GM19372 (cell line): ENCODE results near the gene AK5.

Experiments
- ATAC-seq: cut with Tn5 transposase; IDR thresholded peaks from one replicate; pipeline ENCODE4 v1.9.1; 2021; ENCODE audit warnings: mild to moderate bottlenecking, low read depth, moderate library complexity; ENCODE audit not compliant: unreplicated experiment

AK5 gene

GRCh38 chr1:77281491-77282186 lies at the start of gene AK5:
TSS of gene AK5 (plus strand) at chr1:77282019. CDS start at chr1:77282314, 295 bp downstream.
- no peak for ATAC-seq

GRCh38 chr1:77232829-77233228 lies 49.0 kb upstream of the AK5 start:
- no peak for ATAC-seq

GRCh38 chr1:77234096-77234495 lies 47.7 kb upstream of the AK5 start:
- ATAC-seq, result no peak

GRCh38 chr1:77234943-77235342 lies 46.9 kb upstream of the AK5 start:
- ATAC-seq, result no peak

GRCh38 chr1:77238462-77238861 lies 43.4 kb upstream of the AK5 start:
- ATAC-seq, result no peak

- no peak for ATAC-seq
Observed at GRCh38 chr1:77239311-77239710, 42.5 kb upstream of the AK5 start.

GRCh38 chr1:77245830-77246229 lies 36.0 kb upstream of the AK5 start:
- ATAC-seq, result no peak

- no peak for ATAC-seq
Observed at GRCh38 chr1:77250126-77250525, 31.7 kb upstream of the AK5 start.

GRCh38 chr1:77253211-77253610 lies 28.6 kb upstream of the AK5 start:
- ATAC-seq, result no peak

- no peak for ATAC-seq
Observed at GRCh38 chr1:77263708-77264107, 18.1 kb upstream of the AK5 start.

- no peak for ATAC-seq
Observed at GRCh38 chr1:77265180-77265579, 16.6 kb upstream of the AK5 start.

- ATAC-seq, result no peak
Observed at GRCh38 chr1:77267035-77267434, 14.8 kb upstream of the AK5 start.

GRCh38 chr1:77271852-77272580 lies 9.8 kb upstream of the AK5 start:
- ATAC-seq, result no peak

- no peak for ATAC-seq
Observed at GRCh38 chr1:77273891-77274290, 7.9 kb upstream of the AK5 start.

- ATAC-seq, result no peak
Observed at GRCh38 chr1:77275194-77275593, 6.6 kb upstream of the AK5 start.

- ATAC-seq, result no peak
Observed at GRCh38 chr1:77276941-77277340, 4.9 kb upstream of the AK5 start.

- no peak for ATAC-seq
Observed at GRCh38 chr1:77279929-77280328, 1.9 kb upstream of the AK5 start.

GRCh38 chr1:77280962-77281361 lies 857 bp upstream of the AK5 start:
- ATAC-seq, result no peak

GRCh38 chr1:77282187-77282865 lies 507 bp downstream of the AK5 start:
- ATAC-seq, result no peak

- no peak for ATAC-seq
Observed at GRCh38 chr1:77282866-77283539, 1.2 kb downstream of the AK5 start.
